ENCODE data around the gene DNASE1L1. TPM values are rescaled to one million over a fixed set of nuclear protein-coding genes. Genes with fewer than 3 reads are reported as not detected.

Gene DNASE1L1
- total RNA-seq, 1 donor from 2014 or later = 15.8 TPM

DNA sequence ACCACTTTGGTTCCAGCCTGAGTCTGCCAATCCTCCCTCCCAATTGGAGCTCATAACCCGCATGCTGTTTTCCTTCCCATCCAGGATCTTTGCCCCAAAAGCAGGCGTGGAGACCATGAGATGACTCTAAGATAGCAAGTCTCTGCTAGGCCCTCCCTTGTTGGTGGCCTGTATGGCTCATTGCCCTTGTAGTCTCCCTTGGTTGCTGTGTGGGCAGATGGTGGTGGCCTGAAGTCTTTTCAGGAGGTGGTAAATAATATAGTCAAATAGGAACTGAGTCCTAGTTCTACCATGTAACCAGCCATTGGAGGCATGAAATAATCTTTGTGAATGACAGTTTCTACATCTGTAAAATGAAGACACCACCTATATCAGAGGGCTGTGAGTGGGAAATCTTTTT, 20.7 kb upstream of the DNASE1L1 start:
- peaks cover 8% of the 10 kb centered on the region for H3K9me3 Mint-ChIP-seq (ENCODE audit: unreplicated experiment)
- peak overlapping the region; percentile 87 for H3K4me3 Mint-ChIP-seq (ENCODE audit: unreplicated experiment)
- H3K36me3 Mint-ChIP-seq (ENCODE audit: unreplicated experiment) = no peaks in the 10 kb centered on the region
- no peak overlapping the region for H3K27ac Mint-ChIP-seq (ENCODE audit: unreplicated experiment)
- peaks cover 7% of the 10 kb centered on the region for H3K4me1 Mint-ChIP-seq (ENCODE audit: low read depth, unreplicated experiment)
- DNase-seq = no peak
- TF ChIP-seq CTCF (IDR thresholded peaks at IDR 0.05; ENCODE audit: partially characterized antibody, unreplicated experiment) = no peak
- peaks cover 4% of the 10 kb centered on the region for H3K27me3 Mint-ChIP-seq (ENCODE audit: unreplicated experiment)

GRCh38 chrX:154428176-154429171, 19.4 kb upstream of the DNASE1L1 start, which contains the start of gene ATP6AP1:
Gene ATP6AP1 (plus strand): TSS chrX:154428677. CDS start chrX:154428693, 16 bp downstream.
- Mint-ChIP-seq H3K4me1 (ENCODE audit: low read depth, unreplicated experiment) (peaks cover 7% of the 10 kb centered on the region), H3K27me3 (ENCODE audit: unreplicated experiment) (peaks cover 4% of the 10 kb centered on the region), H3K4me3 (ENCODE audit: unreplicated experiment) (peak within 1 kb of the TSS; percentile 87), H3K36me3 (ENCODE audit: unreplicated experiment) (no peaks in the 10 kb centered on the region), H3K9me3 (ENCODE audit: unreplicated experiment) (peaks cover 8% of the 10 kb centered on the region), H3K27ac (ENCODE audit: unreplicated experiment) (peak within 1 kb of the TSS; percentile 76)
- DNase-seq = peak; percentile 90
- TF ChIP-seq CTCF (IDR thresholded peaks at IDR 0.05; ENCODE audit: partially characterized antibody, unreplicated experiment) = no peak

DNA sequence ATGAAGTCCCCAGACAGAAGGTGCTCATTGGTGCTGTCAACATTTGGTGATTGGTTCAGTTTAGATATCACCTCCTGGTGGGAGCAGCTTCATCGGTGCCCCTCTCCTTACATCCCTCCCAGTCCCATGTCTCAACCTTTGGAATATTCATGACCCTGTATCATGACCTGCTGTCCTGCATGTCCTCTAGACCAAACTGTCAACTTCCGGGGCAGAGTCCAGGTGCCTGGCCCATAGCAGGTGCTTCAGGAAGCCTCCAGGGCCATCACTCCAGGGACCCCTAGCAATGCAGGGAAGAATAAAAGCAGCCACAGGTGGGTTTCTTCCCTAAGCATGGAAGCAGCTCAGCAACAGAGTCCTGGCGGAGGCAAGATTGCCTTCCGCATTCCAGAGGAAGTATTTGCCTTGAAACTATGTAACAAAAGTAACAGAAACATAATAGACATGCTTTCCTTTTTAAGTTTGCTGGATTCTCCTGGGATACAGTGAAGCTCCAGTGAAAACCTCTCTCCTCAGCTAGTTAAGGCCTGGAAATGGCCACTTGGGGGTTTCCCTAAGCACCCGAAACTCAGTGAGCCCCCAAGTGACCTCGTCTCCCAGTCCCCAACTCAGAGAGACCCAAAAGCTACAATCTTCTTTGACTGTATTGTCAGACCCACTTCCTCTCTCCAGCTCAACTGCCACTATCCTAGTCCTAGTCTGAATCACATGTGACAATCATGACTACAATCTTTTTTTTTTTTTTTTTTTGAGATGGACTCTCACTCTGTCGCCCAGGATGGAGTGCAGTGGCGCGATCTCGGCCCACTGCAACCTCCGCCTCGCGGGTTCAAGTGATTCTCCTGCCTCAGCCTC, 18.1 kb upstream of the DNASE1L1 start:
- H3K4me3 Mint-ChIP-seq (ENCODE audit: unreplicated experiment) = no peak overlapping the region

GRCh38 chrX:154420402-154420756, 11.3 kb upstream of the DNASE1L1 start:
- no peak overlapping the region for H3K27ac Mint-ChIP-seq (ENCODE audit: unreplicated experiment)

More for the DNA sequence above, 18.1 kb upstream of the DNASE1L1 start:
- H3K4me1 Mint-ChIP-seq (ENCODE audit: low read depth, unreplicated experiment) = peaks cover 7% of the 10 kb centered on the region
- no peak for TF ChIP-seq CTCF (IDR thresholded peaks at IDR 0.05; ENCODE audit: partially characterized antibody, unreplicated experiment)
- peaks cover 8% of the 10 kb centered on the region for H3K9me3 Mint-ChIP-seq (ENCODE audit: unreplicated experiment)
- DNase-seq = no peak
- H3K27ac Mint-ChIP-seq (ENCODE audit: unreplicated experiment) = no peak overlapping the region
- no peaks in the 10 kb centered on the region for H3K36me3 Mint-ChIP-seq (ENCODE audit: unreplicated experiment)
- H3K27me3 Mint-ChIP-seq (ENCODE audit: unreplicated experiment) = peaks cover 4% of the 10 kb centered on the region

More at GRCh38 chrX:154420402-154420756, 11.3 kb upstream of the DNASE1L1 start:
- Mint-ChIP-seq H3K9me3 (ENCODE audit: unreplicated experiment) (no peaks in the 10 kb centered on the region), H3K4me1 (ENCODE audit: low read depth, unreplicated experiment) (peaks cover 9% of the 10 kb centered on the region), H3K4me3 (ENCODE audit: unreplicated experiment) (no peak overlapping the region), H3K36me3 (ENCODE audit: unreplicated experiment) (no peaks in the 10 kb centered on the region), H3K27me3 (ENCODE audit: unreplicated experiment) (no peaks in the 10 kb centered on the region)
- no peak for DNase-seq
- no peak for TF ChIP-seq CTCF (IDR thresholded peaks at IDR 0.05; ENCODE audit: partially characterized antibody, unreplicated experiment)
